G401.6 (cell line): Measurements from ENCODE around the gene CNTNAP2.
"Not testable (repeated sequence)": the region's sequence is repeated elsewhere in the genome, so short reads cannot be mapped to it uniquely, and the experiment has no call there.

ENCODE experiments used
- FAIRE-seq: peaks from 2 replicates; lab custom pipeline; 2012; peaks lifted over from hg19 to GRCh38; lab: Jason Lieb, UNC

CNTNAP2 gene

DNA sequence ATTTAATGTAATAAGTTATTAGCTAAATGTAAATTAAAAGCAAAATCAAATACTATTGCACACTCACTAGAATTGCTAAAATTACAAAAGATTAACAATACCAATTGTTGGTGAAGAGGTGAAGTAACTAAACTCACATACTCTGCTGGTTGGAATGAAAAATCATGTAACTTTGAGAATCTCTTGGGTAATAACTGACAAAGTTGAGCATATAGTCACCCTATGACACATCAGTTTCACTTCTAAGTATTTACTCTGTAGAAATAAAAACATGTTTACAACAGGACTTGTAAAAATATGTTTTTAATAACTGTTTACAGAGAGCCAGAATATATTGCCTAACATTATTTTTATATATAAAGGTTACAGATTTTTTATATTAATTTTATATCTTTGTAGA is 33.6 kb downstream of the CNTNAP2 start:
- no peak for FAIRE-seq

- no peak for FAIRE-seq
Observed at GRCh38 chr7:146172112-146172511, 55.5 kb downstream of the CNTNAP2 start.

DNA sequence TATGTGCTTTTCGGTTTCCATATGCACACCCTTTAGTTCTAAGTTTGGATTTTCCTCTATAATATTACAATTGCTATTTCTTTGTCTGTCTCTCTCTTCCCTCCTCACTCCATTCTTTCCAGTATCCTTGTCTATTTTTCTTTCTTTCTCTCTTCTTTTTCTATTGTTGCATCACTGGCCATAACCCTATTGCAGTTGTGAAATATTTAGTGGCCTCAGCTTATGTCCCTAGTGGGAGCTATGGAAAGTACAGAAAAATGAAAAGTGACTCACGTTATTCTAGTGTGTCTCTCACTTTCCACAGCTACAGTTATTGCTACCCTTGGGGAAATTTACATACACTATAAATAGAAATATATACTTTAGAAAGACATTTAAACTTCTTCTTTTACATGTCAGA is 59.1 kb downstream of the CNTNAP2 start:
- FAIRE-seq = no peak

DNA sequence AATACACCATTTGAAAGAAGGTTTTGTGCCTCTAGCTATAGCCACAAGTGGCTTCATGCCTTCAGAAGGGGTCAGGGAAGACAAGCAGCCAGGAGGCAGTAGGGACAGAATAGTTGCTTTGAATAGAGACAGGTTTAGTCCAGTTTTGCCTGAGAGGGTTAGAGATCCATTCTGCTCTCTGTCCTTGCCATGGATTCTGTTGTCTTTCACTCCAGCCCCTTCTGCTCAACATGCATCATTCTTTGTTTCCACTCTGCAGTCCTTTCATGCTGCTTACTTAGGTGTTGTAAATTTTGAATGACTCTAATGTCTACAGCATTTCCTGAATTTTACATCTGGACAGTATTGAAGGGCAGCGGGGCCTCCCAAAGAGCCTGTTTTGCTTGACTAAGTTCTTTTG is 60.3 kb downstream of the CNTNAP2 start:
- no peak for FAIRE-seq

DNA sequence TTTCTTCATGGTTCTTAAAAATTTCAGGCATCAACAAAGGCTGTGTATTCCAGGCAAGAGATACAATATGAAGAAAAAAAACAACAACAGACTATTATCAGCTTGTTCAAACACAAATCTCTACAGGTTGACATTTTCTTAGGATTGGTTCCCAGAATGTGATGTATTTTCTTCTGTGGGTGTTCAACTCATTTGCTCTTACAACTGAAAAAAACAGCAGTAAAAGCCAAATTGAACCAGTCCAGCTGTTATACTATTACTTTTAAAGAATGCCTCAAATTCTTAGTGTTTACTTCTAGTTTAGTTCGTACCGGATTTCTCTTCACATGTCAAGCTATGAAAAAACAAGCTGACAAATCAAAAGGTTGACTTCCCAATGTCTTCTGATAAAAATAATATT is 60.7 kb downstream of the CNTNAP2 start:
- no peak for FAIRE-seq

DNA sequence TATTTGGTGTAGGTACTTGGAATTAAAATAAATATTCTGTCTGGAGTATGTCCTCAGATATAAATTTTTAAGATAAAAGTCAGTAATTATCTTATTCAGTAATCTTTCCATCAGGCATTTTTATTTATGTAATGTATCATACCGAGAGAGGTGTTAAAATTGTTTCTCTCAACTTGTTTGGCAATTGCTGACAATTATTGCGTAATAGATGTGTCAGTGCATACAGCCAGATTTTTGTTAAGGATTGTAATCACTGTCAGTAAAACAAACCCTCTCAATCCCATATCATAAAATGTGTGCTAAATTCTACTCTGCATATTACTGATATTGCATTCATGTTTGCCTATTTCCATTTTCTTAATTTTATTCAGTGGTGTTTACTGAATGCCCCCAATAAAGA is 69.2 kb downstream of the CNTNAP2 start:
- FAIRE-seq = no peak

- FAIRE-seq = not testable (repeated sequence)
Observed at GRCh38 chr7:146191428-146191827, 74.8 kb downstream of the CNTNAP2 start.

GRCh38 chr7:146201945-146202344 is 85.3 kb downstream of the CNTNAP2 start:
- no peak for FAIRE-seq

DNA sequence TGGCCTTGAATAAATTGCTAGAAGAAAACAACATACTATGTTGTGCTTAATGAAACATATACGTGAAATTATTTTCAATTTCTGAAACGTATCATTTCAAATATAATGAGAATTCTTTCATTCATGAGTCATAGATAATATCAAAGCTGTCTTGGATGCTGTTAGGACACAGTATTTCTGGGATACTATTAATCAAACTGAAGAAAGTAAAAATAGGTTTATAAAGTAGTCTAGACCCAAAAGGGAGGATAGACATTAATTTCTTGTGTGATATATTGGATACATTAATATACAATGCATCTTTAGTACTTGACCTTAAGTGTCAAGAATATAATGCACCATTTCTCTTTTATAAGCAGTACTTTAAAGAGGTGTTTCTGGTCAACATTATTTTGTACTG is 89.7 kb downstream of the CNTNAP2 start:
- no peak for FAIRE-seq

DNA sequence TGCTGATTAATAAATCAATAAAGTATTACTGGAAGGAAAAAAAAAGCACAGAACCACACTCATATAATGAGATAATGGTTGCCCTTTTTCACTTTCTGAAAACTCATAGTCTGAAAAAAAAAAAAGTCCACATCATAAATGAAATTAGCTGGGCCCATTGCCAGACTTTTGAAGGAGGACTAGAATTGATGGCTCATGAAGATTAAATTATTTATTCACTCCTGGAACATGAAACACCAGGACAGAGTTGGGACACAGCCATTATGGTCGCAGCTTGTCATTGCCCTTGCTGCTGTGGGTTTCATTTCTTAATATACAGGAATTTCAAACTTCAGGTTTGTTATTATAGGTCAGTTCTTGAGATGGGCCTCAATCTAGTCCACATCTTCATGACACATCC is 91.9 kb downstream of the CNTNAP2 start:
- no peak for FAIRE-seq

DNA sequence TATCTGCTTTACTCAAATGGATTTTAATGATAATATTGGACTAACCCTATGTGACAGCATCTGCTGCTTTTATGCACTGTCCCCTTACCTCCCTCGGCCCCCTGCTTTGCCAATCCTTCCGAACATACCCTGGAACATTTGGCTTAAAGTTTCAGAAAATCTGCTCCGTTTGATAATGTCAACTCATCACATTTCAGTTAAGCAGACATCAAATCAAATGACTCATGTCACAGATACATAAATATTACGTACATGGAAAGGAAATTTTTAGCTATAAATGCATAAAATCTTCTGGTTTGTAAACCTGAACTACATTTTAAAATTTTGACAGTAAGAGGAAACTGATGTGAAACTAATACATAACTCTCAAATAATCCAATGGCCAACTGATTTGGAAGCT is 98.2 kb downstream of the CNTNAP2 start:
- no peak for FAIRE-seq

- FAIRE-seq = no peak
Observed at GRCh38 chr7:146216396-146217041, 99.9 kb downstream of the CNTNAP2 start.

DNA sequence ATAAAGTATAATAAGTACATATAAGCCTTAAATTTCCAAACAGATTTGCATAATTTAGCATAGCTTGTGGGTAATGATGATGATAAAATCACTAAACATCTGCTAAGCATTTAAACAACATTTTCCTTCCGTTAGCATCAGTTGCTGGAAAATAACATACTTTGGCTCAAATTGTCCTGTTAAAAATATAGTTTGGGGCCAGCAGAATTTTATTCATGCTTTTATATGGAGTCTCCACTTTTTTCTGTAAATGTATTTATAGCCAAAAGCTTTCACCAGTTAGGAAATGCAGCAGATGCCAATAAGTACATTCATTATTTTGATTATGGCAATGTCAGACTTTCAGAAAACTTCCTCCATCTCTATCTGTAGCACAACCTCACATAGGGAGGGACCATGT is 107.2 kb downstream of the CNTNAP2 start:
- no peak for FAIRE-seq

DNA sequence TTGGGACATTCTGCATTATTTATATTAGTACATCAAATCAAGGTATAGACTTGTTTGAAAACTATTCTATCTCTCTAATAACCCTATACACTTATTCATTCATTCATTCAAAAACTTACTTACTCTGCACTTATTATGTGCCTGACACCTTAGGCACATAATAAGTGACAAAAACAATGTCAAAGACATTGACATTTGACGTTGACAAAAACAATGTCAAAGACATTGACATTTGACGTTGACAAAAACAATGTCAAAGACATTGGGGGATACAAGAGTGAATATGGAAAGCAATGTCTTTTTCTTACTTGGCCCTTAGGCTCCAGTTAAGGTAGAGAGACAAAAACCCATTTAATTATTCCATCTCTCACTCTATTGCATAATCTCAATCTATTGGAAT is 116.0 kb downstream of the CNTNAP2 start:
- no peak for FAIRE-seq

GRCh38 chr7:146235195-146235594 is 118.6 kb downstream of the CNTNAP2 start:
- FAIRE-seq = no peak

GRCh38 chr7:146242661-146243060 is 126.1 kb downstream of the CNTNAP2 start:
- no peak for FAIRE-seq

- not testable (repeated sequence) for FAIRE-seq
Observed at GRCh38 chr7:146247991-146248390, 131.4 kb downstream of the CNTNAP2 start.

DNA sequence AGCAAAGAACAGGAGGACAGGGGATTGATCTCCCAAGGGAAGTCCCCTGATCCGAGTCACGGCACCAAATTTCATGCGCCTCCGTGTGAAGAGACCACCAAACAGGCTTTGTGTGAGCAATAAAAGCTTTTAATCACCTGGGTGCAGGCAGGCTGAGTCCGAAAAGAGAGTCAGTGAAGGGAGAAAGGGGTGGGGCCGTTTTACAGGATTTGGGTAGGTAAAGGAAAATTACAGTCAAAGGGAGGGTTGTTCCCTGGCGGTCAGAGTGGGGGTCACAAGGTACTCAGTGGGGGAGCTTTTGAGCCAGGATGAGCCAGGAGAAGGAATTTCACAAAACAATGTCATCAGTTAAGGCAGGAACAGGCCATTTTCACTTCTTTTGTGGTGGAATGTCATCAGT is 132.1 kb downstream of the CNTNAP2 start:
- not testable (repeated sequence) for FAIRE-seq

- no peak for FAIRE-seq
Observed at GRCh38 chr7:146249272-146249671, 132.7 kb downstream of the CNTNAP2 start.

GRCh38 chr7:146255609-146256008 is 139.0 kb downstream of the CNTNAP2 start:
- FAIRE-seq = no peak

- no peak for FAIRE-seq
Observed at GRCh38 chr7:146262527-146262926, 145.9 kb downstream of the CNTNAP2 start.

- FAIRE-seq = no peak
Observed at GRCh38 chr7:146276888-146277287, 160.3 kb downstream of the CNTNAP2 start.

DNA sequence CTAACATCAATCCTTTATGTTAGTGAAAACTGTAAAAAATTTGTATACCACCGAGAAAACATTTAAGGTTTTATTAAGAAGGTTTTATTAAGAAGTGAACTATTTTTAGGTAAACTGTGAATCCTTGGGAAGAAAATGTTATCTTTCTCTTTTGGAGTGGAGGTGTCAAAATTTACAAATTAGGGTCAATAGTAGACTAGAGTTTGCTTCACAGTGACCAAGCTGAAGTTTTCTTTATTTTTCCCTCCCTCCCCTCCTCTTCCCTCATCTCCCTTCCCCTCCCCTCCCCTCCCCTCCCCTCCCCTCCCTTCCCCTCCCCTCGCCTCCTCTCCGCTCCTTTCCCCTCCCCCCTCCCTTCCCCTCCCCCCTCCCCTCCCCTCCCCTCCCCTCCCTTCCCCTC is 168.8 kb downstream of the CNTNAP2 start:
- no peak for FAIRE-seq

GRCh38 chr7:146290746-146291145 is 174.1 kb downstream of the CNTNAP2 start:
- FAIRE-seq = no peak

- FAIRE-seq = no peak
Observed at GRCh38 chr7:146291900-146292299, 175.3 kb downstream of the CNTNAP2 start.
